ENCODE data around the gene TMX4.

GRCh38 chr20:7994809-7995208, 24.8 kb downstream of the TMX4 start:
- TF ChIP-seq CTCF (optimal IDR thresholded peaks at IDR 0.05 in 1 of 3, IDR thresholded peaks at IDR 0.05 in 1 of 3, conservative IDR thresholded peaks at IDR 0.05 in 1 of 3; ENCODE audit: extremely low read depth in 1 of 3, insufficient read depth in 2 of 3, low read length in 3 of 3) (no peak), EZH2 (IDR thresholded peaks at IDR 0.05; ENCODE audit: low read length) (no peak)

Measured in keratinocyte (primary cell).